Activated CD4-positive, CD25-positive, alpha-beta regulatory T cell treated with anti-CD3 and anti-CD28 coated beads, Interleukin-2, amount 50 U/mL, for 72 hours (primary cell): ENCODE results near the gene RNF187.

Experiments
- DNase-seq: peaks from one replicate; pipeline ENCODE4 v3.0.0; 2021

The RNF187 gene

DNA sequence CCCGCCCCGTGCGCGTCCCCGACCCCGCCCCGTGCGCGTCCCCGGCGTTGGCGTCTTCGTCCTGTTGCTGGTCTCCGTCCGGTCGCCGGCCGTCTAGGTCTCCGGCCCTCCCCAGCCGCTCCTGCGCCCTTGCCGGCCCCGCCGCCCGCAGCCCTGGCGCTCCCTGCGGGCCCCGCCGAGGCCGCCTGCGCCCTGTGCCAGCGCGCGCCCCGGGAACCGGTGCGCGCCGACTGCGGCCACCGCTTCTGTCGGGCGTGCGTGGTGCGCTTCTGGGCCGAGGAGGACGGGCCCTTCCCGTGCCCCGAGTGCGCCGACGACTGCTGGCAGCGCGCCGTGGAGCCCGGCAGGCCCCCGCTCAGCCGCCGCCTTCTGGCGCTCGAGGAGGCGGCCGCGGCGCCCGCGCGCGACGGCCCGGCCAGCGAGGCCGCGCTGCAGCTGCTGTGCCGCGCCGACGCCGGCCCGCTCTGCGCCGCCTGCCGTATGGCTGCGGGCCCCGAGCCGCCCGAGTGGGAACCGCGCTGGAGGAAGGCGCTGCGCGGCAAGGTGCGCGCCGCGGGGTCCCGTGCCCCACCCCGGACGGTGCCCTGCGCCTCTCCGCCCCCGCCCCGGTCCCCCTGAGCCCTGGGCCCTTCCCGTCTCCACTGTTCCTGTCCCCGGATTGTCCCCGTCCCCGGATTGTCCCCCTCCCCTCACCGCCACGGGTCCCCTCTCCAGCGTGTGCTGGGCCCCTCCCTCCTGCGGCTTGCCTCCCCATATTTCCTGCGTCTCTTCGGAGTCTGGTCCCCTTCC is at the start of gene RNF187:
RNF187 (plus strand) TSS at position 47 of the 789 bp plus-strand sequence.
- DNase-seq = peak; percentile 91

DNA sequence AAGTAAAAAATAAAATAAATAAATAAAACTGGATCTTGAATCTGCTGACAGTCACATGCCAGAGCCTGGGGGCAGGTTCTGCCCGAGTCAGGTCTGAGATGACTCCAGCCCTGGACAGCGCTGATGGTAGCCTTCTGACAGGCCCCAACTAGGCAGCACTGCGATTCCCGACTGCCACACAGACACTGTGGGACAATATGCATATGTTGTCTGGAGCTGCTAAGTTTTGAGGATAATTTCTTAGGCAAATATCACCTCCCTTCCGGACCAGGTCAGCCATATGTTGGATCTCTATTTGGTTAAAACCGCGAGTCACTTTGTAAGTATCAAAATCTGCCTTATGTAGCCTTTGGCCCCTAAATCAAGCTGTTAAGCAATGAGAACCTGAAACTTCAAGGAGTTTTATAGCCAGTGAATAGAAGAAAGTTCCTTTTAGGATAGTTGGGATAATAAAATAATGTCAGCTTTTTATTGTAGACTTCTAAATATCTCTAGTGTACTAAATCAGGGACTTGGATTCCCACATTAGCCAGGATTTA is 49.7 kb upstream of the RNF187 start:
- DNase-seq = no peak

DNA sequence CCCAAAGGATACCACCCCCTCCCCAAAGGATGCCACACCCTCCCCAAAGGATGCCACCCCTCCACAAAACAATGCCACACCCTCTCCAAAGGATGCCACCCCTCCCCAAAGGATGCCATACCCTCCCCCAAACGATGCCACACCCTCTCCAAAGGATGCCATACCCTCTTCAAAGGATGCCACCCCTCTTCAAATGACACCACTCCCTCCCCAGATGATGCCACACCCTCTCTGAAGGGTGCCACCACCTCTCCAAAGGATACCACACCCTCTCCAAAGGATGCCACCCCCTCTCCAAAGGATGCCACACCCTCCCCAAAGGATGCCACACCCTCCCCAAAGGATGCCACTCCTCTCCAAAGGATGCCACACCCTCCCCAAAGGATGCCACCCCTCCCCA is 48.9 kb upstream of the RNF187 start:
- DNase-seq = no peak

GRCh38 chr1:228440761-228441500 is 46.3 kb upstream of the RNF187 start:
- DNase-seq = no peak

DNA sequence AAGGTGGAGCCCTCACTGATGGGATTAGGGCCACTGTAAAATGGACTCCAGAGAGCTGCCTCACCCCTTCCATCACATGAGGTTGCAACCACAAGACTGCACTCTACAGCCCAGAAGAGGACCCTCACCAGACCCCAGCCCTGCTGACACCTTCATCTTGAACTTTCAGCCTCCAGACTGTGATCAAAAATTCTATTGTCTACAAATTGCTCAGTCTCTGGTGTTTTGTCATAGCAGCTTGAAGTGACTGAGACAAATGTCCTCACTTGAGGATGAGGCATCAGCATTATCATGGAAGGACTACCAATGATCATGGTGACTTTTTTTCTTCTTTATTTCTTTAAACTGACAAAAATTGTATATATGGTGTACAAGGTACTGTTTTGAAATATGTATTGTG is 43.8 kb upstream of the RNF187 start:
- no peak for DNase-seq

- DNase-seq = no peak
Measured at GRCh38 chr1:228445490-228445842, 41.7 kb upstream of the RNF187 start.

DNA sequence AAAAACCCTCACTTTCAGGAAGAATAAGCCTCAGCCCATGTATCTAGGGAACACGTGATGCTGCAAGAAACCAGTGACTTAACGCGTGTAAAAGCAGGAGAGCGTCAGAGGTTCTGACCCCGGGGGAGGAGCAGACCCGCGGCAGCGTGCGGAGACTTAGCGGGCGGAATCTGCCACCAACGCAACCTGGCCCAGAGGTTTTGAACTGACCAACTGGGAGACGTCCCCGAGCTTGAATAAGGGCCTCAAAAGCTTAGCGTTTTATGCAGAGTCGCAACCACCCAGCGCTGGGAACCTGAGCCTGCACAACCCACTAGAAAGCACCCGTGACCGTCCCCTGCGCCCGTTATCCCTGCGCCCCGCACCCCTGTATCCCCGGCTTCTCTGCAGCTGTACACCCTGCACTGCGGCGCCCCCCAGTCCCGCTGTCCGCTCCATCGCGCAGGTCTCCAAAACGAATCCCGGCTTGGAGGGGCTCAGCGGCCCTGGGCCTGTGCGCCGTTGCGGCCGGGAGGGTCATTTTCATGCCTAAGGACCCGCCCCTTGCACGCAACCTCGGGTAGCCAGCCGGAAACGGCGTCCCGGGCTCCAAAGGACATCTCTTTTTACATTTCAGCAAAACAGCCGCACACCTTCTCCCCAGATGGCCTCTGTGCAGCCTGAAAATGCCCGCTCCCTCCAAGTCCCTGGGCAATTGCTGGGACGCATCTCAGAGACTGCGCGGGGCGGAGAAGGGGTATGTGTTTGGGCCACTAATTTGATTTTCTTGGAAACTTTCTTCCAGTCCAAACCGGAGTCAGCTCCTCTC is 41.1 kb upstream of the RNF187 start:
- no peak for DNase-seq

DNA sequence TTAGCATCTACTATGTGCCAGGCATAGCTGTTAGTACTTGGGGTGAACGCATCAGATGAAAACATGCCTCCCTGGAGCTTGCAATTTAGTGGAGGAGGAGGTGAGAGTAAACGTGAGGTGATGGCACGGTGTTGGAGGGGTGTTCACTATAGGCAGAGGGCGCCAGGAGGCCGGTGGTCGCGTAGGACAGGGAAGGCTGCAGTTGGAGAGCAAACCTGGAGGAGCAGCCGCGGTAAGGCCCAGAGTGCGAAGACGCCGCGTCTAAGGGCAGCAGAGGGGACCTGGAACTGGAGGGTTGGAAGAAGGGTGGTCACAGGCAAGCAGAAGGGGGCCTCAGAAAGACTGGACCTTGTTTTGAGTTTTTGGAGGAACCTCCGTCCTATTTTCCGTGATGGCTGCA is 40.3 kb upstream of the RNF187 start:
- no peak for DNase-seq

DNA sequence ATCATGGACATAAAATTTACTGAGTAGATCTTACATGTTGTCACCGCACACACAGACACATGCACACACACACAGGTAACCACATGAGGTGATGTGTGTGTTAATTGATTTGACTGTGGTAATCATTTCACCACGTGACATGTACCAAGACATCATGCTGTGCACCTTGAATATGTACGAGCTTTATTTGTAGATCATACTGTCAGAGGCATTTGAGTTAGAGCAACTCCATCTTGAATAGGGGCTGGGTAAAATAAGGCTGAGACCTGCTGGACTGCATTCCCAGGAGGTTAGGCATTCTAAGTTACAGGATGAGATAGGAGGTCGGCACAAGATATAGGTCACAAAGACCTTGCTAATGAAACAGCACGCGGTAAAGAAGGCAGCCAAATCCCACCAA is 38.8 kb upstream of the RNF187 start:
- DNase-seq = no peak

DNA sequence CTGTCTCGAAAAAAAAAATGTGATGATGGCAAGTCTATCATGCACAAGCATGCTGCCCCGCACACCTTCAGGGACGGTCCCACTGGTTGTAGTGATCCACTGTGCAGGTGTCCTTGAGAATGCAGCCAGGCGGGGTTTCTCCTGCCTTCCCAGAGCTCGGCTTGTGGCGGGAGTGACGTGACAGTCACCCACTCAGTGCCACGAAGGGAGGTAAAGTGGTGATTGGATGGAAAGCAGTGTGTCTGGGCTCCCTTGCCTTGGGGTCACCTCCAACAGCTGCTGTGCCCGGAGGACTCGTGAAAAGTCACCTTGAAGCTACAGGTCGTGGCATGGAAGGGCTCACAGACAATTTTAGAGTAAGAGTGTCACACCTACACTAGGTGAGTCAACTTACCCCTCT is 37.0 kb upstream of the RNF187 start:
- no peak for DNase-seq

GRCh38 chr1:228452194-228453021 is 34.8 kb upstream of the RNF187 start:
- DNase-seq = no peak

DNA sequence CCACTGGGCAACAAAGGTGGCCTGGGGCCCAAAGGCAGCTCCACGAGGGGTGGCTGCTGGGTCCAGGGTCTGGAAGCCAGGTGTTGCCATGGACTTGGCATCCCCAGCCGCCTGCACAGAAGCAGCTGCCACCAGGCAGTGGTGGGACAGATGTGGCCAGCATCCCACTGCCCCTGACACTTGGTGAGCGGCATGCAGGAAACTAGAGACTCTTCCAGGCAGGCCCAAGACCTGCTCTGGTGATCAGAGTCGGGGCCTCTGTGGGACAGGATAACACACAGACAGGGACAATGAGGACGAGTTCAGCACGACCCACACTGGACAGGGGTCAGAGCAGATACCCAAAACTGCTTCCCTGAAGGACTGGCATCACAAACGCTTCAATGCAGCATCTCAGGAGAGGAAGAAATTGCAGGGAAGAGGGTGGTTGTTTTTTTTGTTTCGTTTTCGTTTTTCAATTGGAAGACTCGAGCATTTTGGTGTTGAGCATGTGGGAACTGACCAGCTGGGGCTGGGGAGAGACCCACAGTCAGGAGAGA is 34.1 kb upstream of the RNF187 start:
- no peak for DNase-seq

DNA sequence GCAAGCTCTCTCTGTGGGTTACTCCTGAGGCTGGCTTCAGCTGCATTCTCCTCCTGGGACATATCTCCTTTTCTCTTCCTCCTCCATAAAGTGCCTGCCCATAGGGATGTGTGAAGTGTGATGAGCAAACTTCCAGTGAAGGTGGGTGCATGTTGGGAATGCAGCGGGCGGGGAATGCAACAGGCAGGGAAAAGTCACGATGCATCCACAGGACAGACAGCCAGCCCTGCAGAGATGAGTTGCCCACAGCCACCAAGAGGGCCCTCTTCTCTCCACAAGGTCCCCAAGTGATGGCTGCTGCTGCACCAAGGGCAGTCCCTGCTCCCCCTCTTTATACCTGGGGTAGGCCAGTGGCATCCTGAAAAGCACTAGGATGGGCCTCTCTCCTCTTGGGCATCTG is 33.6 kb upstream of the RNF187 start:
- no peak for DNase-seq

GRCh38 chr1:228454238-228454637 is 32.9 kb upstream of the RNF187 start:
- DNase-seq = no peak

- DNase-seq = no peak
Measured at GRCh38 chr1:228455715-228456114, 31.5 kb upstream of the RNF187 start.

- DNase-seq = no peak
Measured at GRCh38 chr1:228456252-228457016, 30.7 kb upstream of the RNF187 start.

DNA sequence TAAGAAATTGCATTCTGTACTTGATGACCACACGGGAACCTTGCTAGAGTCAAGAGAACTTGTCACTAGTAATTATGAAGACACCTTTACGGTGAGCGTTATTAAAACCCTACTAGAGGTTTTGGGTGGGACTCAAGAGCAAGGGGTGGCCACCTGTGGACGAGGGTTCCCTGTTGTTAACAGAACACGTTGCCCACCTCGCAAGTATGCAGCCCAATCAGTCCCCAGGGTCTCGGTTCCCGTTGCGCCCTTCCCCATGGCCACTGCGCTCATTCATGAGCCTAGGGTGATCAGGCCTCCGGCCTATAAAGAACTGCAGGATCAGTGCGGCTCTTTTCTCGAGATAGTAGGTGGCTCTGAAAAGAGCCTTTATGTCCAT is 30.2 kb upstream of the RNF187 start:
- no peak for DNase-seq

- DNase-seq = peak; percentile 80
Measured at GRCh38 chr1:228457396-228458176, 29.6 kb upstream of the RNF187 start.

GRCh38 chr1:228459091-228459993 is 27.8 kb upstream of the RNF187 start:
- peak; percentile 64 for DNase-seq
